GM12874 (cell line): Measurements from ENCODE around the gene ABCA1.

ENCODE experiments used
- CTCF ChIP-seq: IDR thresholded peaks from 2 replicates; pipeline ENCODE4 v1.5.1; 2011; ENCODE audit warnings: low read depth, mild to moderate bottlenecking, control low read depth, low read length, moderate library complexity; ENCODE audit not compliant: insufficient read depth

Gene ABCA1

GRCh38 chr9:104958751-104959150 is 30.8 kb upstream of the ABCA1 start:
- no peak for TF ChIP-seq CTCF

- TF ChIP-seq CTCF = no peak
These were observed 23.5 kb upstream of the ABCA1 start for GRCh38 chr9:104951487-104951886.

- TF ChIP-seq CTCF = no peak
These were observed 22.9 kb upstream of the ABCA1 start for GRCh38 chr9:104950838-104951237.

GRCh38 chr9:104948277-104948676 is 20.3 kb upstream of the ABCA1 start:
- TF ChIP-seq CTCF = no peak

- TF ChIP-seq CTCF = no peak
These were observed 16.9 kb upstream of the ABCA1 start for GRCh38 chr9:104944871-104945270.

- no peak for TF ChIP-seq CTCF
These were observed 16.4 kb upstream of the ABCA1 start for GRCh38 chr9:104944356-104944755.

GRCh38 chr9:104941597-104941996 is 13.6 kb upstream of the ABCA1 start:
- no peak for TF ChIP-seq CTCF

GRCh38 chr9:104936291-104936690 is 8.3 kb upstream of the ABCA1 start:
- no peak for TF ChIP-seq CTCF
